ENCODE results near the gene SLC37A1.

DNA sequence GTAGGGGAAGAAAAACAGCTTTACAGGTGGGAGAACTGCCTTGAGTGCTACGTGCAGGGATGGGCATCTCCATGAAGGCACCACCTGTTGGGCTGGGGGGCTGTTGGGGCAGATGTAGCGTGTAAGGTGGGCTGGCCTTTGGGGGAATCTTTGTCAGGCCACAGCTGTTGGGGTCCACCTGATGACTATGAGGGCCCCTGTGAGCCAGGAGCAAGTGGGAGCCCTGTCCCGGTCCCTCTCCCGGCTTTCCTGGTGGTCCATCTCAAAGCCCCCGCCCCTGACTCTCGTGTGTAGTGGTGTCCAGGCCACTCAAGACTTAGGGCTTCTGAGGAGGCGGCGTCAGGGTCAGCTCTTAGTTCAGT is 13.5 kb downstream of the SLC37A1 start:
- TF ChIP-seq, protein P1, sequence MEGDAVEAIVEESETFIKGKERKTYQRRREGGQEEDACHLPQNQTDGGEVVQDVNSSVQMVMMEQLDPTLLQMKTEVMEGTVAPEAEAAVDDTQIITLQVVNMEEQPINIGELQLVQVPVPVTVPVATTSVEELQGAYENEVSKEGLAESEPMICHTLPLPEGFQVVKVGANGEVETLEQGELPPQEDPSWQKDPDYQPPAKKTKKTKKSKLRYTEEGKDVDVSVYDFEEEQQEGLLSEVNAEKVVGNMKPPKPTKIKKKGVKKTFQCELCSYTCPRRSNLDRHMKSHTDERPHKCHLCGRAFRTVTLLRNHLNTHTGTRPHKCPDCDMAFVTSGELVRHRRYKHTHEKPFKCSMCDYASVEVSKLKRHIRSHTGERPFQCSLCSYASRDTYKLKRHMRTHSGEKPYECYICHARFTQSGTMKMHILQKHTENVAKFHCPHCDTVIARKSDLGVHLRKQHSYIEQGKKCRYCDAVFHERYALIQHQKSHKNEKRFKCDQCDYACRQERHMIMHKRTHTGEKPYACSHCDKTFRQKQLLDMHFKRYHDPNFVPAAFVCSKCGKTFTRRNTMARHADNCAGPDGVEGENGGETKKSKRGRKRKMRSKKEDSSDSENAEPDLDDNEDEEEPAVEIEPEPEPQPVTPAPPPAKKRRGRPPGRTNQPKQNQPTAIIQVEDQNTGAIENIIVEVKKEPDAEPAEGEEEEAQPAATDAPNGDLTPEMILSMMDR (IDR thresholded peaks at IDR 0.05; ENCODE audit: borderline replicate concordance, extremely low read depth, low read length, poor library complexity, severe bottlenecking) = no peak
- TF ChIP-seq EZH2 (IDR thresholded peaks at IDR 0.05; ENCODE audit: borderline replicate concordance, low read depth, low read length, severe bottlenecking) = no peak
